IMR-90 (cell line): ENCODE data around the gene VSIR. TPM values are rescaled to one million over a fixed set of nuclear protein-coding genes. Genes with fewer than 3 reads are reported as not detected.

Experiments
- BHLHE40 ChIP-seq: fragments of 150-350 bp; IDR thresholded peaks from 2 replicates; pipeline ENCODE4 v1.6.1; 2016; ENCODE audit warnings: mild to moderate bottlenecking, low read depth, low read length
- CTCF ChIP-seq: conservative IDR thresholded peaks from 2 replicates; pipeline ENCODE4 v1.5.1; 2012; ENCODE audit warnings: mild to moderate bottlenecking, low read depth, low read length, improper control_type of control experiment
- polyA plus RNA-seq, 3 experiments: library from polyadenylated mRNA; depleted of rRNA; stranded (reverse); fragments of >200 nt; gene quantifications; 2 replicates each; pipeline ENCODE4 v1.2.3, GENCODE V29; 2012; ENCODE audit warnings: low replicate concordance in 1 of 3
- total RNA-seq: library from RNA; depleted of rRNA; stranded (reverse); fragments of >200 nt; gene quantifications from 2 replicates; pipeline ENCODE4 v1.2.3, GENCODE V29; 2012

Gene VSIR
- total and polyA plus RNA-seq, 2 of the 4 experiments (the other 2 are of a cell fraction) = 5.0 to 23.8 TPM

- TF ChIP-seq CTCF = peak; percentile 92
- no peak for TF ChIP-seq BHLHE40
Measured at GRCh38 chr10:71773221-71773971, at the start of gene VSIR (continued).
